Neutrophil (primary cell): ENCODE results near the gene GPN2.
A peak's percentile ranks its signal among the peaks of the same experiment; 100 is the strongest.

Experiments
- H3K27ac ChIP-seq: fragments of 200-600 bp; sonication (generic); 2 replicates; pipeline ENCODE4 v1.5.1; 2016; ENCODE audit warnings: mild to moderate bottlenecking, moderate library complexity
- H3K27me3 ChIP-seq: fragments of 200-600 bp; sonication (generic); 2 replicates; pipeline ENCODE4 v1.6.0; 2016; ENCODE audit warnings: mild to moderate bottlenecking
- H3K36me3 ChIP-seq: fragments of 200-600 bp; sonication (generic); 2 replicates; pipeline ENCODE4 v1.5.1; 2017
- H3K4me1 ChIP-seq, 2 experiments: fragments of 200-600 bp in 1 of 2; sonication (generic) in 1 of 2; 1 replicate in 1 of 2; 2 replicates in 1 of 2; pipeline versions ENCODE4 v1.5.1 to v1.6.1; 2013 to 2016; ENCODE audit warnings: low read depth in 1 of 2, low read length in 1 of 2, mild to moderate bottlenecking in 1 of 2, moderate library complexity in 1 of 2; ENCODE audit not compliant: control insufficient read depth in 1 of 2, insufficient read depth in 1 of 2
- H3K4me3 ChIP-seq, 2 experiments: fragments of 200-600 bp in 1 of 2; sonication (generic) in 1 of 2; 1 replicate in 1 of 2; 2 replicates in 1 of 2; pipeline ENCODE4 v1.5.1; 2013 to 2016; ENCODE audit warnings: low read depth in 1 of 2, low read length in 1 of 2, mild to moderate bottlenecking in 1 of 2, moderate library complexity in 1 of 2
- H3K9me3 ChIP-seq: fragments of 200-600 bp; sonication (generic); 2 replicates; pipeline ENCODE4 v1.5.1; 2016
- CTCF ChIP-seq: fragments of 200-600 bp; sonication (generic); IDR thresholded peaks from 2 replicates; pipeline ENCODE4 v1.5.1; 2016; ENCODE audit warnings: antibody characterized with exemption

GPN2 gene

GRCh38 chr1:26826261-26827105 is 63.6 kb downstream of the GPN2 start, which contains the start of gene ZDHHC18:
ZDHHC18 (plus strand) TSS chr1:26826688; CDS start chr1:26826805, 117 bp downstream.
- Histone ChIP-seq H3K4me1 (peaks cover 47 to 55% of the 10 kb centered on the region in 2 experiments), H3K4me3 (peak within 1 kb of the TSS; percentile 76 to 100), H3K9me3 (no peaks in the 10 kb centered on the region), H3K36me3 (peaks cover 14% of the 10 kb centered on the region), H3K27ac (peak within 1 kb of the TSS; percentile 93), H3K27me3 (no peaks in the 10 kb centered on the region)
- TF ChIP-seq CTCF = peak; percentile 92
